HG03558 (cell line): ENCODE data around the gene GPR161.

Experiments
- ATAC-seq: cut with Tn5 transposase; IDR thresholded peaks from one replicate; pipeline ENCODE4 v1.9.1; 2021; ENCODE audit warnings: moderate number of reproducible peaks; ENCODE audit not compliant: unreplicated experiment; ENCODE audit errors: extremely low read depth

GPR161 gene

GRCh38 chr1:168112673-168113305 is 23.9 kb downstream of the GPR161 start:
- no peak for ATAC-seq

GRCh38 chr1:168110896-168111545 is 25.7 kb downstream of the GPR161 start:
- ATAC-seq = no peak

- no peak for ATAC-seq
These were observed 30.5 kb downstream of the GPR161 start for GRCh38 chr1:168106274-168106673.

DNA sequence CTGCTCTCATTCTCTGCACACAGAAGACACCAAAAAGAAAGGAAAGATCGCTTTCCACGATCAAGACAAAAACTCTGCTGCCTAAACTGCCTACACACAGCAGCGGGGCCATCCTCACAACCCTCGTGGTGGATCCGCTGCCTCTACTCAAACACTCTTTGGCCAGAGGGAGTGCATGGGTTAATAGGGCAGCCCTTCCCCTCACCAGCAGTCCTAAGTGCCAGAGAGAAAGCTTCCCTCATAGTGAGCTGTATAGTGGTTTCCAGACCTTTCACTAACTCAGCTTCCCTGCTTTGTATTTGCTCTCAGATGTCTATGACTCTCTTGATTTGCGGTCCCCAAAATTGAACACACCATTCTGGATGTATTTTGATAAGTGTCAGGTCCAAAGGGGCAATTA is 30.9 kb downstream of the GPR161 start:
- no peak for ATAC-seq

- no peak for ATAC-seq
These were observed 32.2 kb downstream of the GPR161 start for GRCh38 chr1:168104535-168104934.

- no peak for ATAC-seq
These were observed 34.2 kb downstream of the GPR161 start for GRCh38 chr1:168102487-168102886.

DNA sequence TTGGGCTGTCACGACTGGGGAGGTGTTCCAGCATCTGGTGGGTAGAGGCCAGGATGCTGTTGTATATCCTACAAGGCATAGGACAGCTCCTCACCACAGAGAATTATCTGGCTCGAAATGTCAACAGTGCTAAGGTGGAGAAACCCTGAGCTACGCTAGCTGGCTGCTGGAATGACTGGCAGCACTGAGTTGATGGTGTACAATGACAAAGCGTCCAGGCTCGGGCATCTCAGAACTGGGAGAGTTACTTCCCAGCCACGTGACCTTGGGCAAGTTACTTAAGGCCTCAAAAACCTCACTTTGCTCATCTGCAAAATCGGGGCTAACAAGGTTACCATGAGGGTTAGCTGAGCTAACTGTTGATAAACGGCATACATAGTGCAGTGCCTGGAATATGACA is 35.4 kb downstream of the GPR161 start:
- no peak for ATAC-seq

- no peak for ATAC-seq
These were observed 36.3 kb downstream of the GPR161 start for GRCh38 chr1:168100315-168101002.

GRCh38 chr1:168099337-168099801 is 37.4 kb downstream of the GPR161 start:
- ATAC-seq = no peak

DNA sequence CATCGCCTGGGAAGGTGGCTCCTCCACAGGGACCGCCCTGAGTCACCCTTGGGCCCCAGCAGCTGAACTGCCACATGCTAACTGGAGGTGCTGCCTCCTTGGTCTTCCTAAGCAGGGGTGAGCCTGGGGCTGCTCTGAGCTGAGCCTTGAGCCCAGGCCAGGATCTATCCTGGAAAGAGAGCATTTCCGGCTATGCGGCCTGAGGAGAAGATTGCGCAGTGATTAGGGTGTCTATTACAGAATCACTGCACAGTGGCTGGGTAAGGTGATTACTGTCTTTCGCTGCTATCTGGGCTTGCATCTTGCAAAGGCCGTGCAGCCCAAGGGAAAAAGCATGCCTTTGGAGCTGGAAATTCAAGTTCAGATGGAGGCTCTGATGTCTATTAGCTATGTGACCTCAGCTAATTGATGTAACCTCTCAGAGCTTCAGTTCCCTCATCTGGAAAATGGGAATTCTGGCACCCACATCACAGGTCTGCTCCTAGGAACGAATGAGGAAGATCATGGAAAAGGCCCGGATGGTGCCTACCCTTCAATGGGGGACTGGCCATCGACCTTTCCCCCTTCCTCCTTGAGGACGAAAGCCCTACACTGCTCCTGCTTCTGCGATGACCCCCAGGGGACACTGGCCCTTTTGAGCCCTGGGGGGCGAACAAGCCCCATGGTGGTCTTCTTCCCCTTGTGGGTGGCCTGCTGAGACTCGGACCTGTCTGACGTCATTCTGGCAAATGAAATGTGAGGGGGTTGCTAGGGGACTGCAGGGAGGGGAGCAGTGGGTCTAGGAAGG is 38.0 kb downstream of the GPR161 start:
- ATAC-seq = no peak

DNA sequence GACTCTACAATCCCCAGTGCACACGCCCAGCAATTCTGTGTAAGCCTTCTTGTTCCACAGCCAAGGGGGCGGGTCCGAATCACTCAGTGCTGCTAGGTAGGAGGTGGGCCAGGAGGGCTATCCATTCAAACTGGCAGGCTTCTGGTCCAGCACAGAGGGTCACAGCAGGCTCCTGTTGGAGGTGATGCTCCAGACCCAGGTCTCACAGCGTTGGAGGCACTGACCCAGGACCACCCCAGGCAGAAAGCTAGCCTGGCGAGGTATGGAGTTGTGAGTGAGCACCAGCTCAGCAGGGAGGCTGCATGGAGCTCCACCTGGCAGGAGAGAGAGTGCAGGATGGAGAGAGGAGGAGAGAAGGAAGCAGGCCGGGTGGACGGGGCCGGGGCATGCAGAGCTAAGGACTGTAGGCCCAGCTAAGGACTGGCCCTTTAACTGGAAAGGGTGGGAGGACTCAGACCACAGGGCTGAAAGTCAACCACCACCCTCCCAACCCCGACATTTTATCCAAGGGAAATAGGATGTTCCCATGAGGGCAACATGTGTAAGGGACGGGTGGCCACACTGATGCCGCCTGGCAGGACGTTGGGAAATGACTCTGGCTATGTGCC is 38.7 kb downstream of the GPR161 start:
- ATAC-seq = no peak

DNA sequence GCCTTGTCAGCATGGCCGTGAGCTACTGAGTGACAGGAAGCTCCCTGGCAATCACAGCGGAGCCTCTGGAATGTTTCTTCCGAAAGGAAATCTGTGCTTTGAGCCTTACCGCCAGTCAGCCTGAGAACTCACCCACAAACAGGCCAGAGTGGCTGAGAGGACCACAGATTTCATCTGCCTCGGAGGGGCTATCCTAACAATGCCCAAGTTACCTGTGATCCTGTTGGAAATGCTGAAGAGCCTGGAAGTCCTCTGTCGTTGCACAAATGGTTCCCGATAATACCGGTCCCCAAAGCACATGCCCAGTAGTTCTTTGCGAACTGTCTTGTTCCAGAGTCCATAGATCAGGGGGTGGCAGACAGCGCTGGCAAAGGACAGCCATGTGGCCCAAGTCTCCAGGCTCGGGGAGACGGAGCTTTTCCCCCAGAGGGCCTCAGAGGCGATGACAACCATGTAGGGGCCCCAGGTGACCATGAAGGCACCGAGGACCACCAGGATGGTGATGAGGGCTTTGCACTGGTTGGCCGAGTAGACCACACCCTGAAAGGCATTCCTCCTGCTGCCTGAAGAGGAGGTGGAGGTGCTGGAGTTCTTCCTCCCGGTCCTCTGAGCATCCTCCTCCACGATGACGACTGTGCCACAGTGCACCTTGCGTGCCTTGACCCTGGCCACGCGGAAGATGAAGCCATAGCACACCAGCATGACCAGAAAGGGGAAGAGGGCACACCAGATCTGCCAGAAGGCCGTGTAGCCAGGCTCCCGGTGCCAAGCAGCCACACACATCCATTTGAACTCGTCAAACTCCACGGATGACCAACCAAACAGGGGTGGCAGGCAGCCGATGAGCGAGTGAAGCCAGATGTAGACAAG is 40.2 kb downstream of the GPR161 start:
- no peak for ATAC-seq

GRCh38 chr1:168095476-168095875 is 41.3 kb downstream of the GPR161 start:
- ATAC-seq = no peak

DNA sequence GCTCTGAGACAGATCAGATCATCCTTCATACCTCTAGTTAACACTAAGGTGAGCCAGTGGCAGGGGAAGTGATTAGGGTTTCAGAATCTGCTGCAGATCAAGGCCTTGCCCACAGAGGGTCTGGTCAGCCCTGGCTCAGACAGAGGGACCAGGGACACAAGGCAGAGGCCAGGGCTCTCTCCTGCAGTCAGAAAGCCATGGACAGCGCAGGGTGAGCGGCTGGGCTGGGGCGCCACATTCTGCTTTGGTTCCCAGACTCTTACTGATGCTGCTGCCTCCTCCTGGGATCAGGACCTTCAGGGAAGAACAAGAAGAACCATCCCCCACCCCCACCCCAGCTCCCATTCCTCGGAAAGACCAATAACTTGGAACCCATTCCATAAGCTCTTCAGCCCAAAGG is 43.1 kb downstream of the GPR161 start:
- no peak for ATAC-seq

GRCh38 chr1:168092566-168093355 is 44.0 kb downstream of the GPR161 start:
- no peak for ATAC-seq

- ATAC-seq = no peak
These were observed 44.8 kb downstream of the GPR161 start for GRCh38 chr1:168091720-168092550.

GRCh38 chr1:168091063-168091462 is 45.7 kb downstream of the GPR161 start:
- ATAC-seq = no peak

- ATAC-seq = no peak
These were observed 46.3 kb downstream of the GPR161 start for GRCh38 chr1:168090395-168090794.
